Vagina (tissue), 2 donors: Measurements from ENCODE around the gene CSMD2.

Source experiments
- CTCF ChIP-seq, 3 experiments: fragments of 450-650 bp in 2 of 3; fragments of 200-600 bp in 1 of 3; sonication (generic) in 1 of 3; IDR thresholded peaks; one replicate each; pipeline ENCODE4 v1.5.1; 2017 to 2019; ENCODE audit warnings: antibody characterized with exemption in 3 of 3, mild to moderate bottlenecking in 2 of 3, moderate library complexity in 2 of 3
- POLR2A ChIP-seq, 2 donors: fragments of 450-650 bp; IDR thresholded peaks; one replicate each; pipeline ENCODE4 v1.6.1; 2017; ENCODE audit warnings: antibody characterized with exemption in 2 of 2, mild to moderate bottlenecking in 2 of 2, moderate library complexity in 2 of 2
- POLR2AphosphoS5 ChIP-seq, 2 donors: sonication (generic); formaldehyde crosslinking; IDR thresholded peaks; one replicate each; pipeline ENCODE4 v1.9.0; 2017; ENCODE audit warnings: antibody characterized with exemption in 2 of 2, mild to moderate bottlenecking in 2 of 2, low read depth in 1 of 2; ENCODE audit not compliant: insufficient read depth in 1 of 2

GRCh38 chr1:34153246-34153645 is 11.8 kb downstream of the CSMD2 start:
- no peak for TF ChIP-seq CTCF (IDR thresholded peaks at IDR 0.05)
- no peak for TF ChIP-seq POLR2A (IDR thresholded peaks at IDR 0.05)
- no peak for TF ChIP-seq POLR2AphosphoS5 (IDR thresholded peaks at IDR 0.05; ENCODE audit: insufficient read depth in 1 of 2, low read depth in 1 of 2)
